ENCODE measurements around the gene EIF4A3. TPM values are rescaled to one million over a fixed set of nuclear protein-coding genes. Genes with fewer than 3 reads are reported as not detected.

The EIF4A3 gene
- 143 and 150 TPM in 2 replicates for total RNA-seq

DNA sequence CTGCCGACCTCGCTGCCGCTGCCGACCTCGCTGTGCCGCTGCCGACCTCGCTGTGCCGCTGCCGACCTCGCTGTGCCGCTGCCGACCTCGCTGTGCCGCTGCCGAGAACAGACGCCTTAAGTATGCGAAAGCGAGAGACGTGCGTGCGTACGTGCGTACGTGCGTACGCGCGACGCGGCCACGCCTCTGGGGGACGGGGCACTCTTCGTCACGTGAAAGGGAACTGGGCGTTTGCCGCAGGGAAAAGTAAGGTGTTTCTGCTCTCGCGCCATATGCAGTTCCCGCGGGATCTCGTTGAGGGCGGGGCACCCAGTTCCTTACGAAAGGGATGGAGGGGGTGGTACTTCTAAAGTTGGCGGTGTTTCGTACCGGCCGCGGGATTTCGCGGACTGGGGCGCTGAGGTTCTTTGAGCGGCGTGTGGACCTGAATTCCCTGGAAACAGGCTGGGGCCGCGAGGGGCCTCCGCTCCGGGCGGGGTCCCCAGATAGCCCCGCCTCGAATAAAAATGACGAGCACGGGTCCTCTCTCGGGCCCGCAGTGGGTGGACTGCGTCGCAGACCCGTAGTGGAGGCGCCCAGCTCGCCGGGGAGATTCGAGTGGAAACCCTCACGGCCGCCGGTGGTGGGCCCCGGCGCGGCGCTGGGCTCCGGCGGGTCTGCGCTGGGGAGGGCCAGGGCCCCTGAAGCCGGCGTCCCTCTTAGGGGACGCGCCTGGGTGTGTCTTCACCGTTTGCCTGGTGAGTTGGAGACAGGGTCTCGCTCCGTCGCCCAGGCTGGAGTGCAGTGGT, at the start of gene EIF4A3:
Gene EIF4A3, minus strand, starts transcription at position 94 of the 788 bp plus-strand sequence. CDS start 167 bp downstream, outside the sequence.
- intact Hi-C loops (cut with micrococcal nuclease): loop anchor here (1.0 kb wide), 4 partner anchors 46 to 268 kb away; partner anchors contain the start of genes ENDOV and GAA

DNA sequence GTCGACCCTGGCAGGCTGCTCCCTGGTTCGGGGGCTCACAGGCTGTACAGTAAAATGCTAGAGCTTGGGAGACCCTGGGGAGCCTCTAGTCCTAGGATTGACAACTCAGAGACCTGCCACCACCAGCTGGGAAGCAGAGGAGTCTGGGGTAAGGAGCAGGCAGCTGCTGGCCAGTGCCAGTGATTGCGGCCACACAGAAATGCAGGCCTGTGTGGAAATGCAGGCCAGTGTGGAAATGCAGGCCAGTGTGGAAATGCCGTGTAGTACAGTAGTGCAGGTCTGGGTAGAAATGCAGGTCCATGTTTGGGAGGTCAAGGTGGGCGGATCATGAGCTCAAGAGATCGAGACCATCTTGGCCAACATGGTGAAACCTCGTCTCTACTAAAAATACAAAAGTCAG, 49.7 kb upstream of the EIF4A3 start:
- intact Hi-C loops (cut with micrococcal nuclease): loop anchor here (1.0 kb wide), 1 partner anchor 57 kb away; no protein-coding TSS in a partner anchor

DNA sequence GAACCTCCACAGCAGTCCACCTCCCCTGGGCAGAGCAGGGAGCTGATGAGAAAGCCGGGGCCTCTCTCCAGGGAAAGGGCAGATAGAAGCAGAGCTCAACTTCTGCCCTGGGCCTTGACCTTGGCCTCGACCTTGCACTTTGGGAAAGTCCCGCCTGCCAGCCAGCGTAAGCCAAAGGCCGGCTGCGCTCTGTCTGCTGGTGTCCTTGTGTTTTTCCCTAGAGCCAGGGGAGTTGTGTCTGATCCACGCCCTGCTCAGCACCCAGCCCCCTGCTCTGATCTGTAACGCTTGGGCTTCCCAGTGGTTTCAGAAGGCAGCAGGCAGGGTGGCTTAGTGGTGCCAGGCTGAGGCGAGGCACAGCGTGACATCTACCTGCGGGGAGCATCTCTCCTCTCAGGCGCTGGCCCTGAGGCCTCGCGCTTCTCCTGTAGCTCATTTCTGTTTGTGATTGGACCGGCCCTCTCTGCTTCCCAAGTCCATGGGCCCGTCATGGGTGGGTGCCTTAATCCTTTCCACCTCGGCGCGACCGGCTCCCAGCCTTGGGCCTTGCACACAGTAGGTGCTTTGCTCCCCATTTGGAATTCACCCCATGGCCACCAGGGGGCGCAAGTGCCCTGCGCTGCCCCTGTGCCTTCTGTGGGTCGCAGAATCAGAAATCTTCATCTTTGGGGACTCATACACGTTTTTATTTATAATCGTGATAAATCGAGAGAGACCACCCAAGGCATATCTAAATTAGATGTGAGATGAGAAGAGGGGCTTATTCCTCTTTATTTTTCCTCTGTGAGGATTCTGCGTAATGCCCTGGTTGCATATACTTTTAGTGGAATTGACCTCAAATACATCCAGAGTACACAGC, 49.0 kb upstream of the EIF4A3 start:
- intact Hi-C loops (cut with micrococcal nuclease): loop anchor here (1.0 kb wide), 1 partner anchor 57 kb away; no protein-coding TSS in a partner anchor

DNA sequence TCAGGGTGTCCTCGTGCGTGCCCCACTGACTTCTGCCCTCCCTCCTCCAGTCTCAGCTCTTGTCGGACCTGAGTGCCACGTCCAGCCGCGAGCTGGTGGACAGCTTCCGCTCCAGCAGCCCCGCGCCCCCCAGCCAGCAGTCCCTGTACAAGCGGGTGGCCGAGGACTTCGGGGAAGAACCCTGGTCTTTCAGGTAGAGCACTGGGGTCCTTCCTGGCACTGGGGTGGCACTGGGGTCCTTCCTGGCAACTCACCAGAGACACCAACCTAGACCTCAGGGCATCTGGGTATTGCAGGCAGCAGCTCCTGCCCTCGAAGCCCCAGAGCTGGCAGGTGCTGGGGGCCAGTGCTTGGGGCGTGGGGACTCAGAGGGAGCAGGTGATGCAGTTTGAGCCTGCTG, 48.2 kb upstream of the EIF4A3 start:
- intact Hi-C loops (cut with micrococcal nuclease): no loop called here

DNA sequence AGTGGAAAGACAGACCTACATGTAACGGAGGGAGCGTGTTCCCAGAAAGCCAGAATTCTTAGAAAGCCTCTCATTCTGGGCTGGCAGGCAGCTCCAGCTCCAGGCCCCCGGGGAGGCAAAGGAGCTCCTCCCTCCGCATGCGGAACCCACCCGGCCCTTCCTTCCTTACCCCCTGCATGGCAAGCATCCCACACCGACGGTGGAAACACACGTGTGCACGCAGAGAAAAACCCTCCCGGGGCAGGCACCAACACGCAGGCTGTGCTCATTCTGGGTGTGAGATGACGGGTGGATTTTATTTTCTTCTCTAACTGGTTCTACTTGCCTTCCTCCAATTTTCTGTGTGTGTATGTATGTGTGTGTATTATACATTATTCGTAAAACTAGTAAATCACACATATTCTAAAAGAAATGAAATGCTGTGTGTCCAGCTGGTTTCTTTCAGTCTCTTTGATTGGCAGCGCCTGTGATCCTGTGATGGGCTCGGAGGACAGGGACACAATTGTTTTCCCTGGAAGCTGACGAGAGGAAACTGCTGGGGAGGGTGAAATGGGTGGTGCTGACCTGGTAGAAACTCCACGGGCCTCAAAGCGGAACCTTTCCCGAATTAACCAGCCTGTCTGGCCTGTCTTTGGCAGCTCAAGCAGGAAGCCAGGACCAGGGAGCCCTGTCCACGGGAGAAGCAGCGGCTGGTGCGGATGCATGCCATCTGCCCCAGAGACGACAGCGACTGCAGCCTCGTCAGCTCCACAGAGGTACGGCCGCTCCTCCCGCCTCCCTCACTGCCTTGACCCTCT, 45.1 kb upstream of the EIF4A3 start:
- intact Hi-C loops (cut with micrococcal nuclease): no loop called here

DNA sequence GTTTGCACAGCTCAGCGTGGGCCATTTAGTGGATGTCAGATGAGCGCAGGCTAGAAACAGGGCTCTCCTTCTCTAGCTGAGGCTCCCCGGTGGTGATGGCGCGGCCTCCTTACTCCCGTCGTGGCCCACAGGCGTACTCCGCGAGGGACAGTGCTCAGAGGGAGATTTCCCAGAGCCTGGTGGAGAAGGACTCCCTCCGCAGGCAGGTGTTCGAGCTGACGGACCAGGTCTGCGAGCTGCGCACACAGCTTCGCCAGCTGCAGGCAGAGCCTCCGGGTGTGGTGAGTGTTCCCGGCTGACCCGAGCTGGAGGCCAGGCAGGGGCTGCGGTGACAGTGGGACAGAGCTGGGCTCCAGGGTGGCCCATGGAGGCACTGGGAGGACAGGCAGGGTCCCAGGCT, 44.3 kb upstream of the EIF4A3 start:
- intact Hi-C loops (cut with micrococcal nuclease): no loop called here

DNA sequence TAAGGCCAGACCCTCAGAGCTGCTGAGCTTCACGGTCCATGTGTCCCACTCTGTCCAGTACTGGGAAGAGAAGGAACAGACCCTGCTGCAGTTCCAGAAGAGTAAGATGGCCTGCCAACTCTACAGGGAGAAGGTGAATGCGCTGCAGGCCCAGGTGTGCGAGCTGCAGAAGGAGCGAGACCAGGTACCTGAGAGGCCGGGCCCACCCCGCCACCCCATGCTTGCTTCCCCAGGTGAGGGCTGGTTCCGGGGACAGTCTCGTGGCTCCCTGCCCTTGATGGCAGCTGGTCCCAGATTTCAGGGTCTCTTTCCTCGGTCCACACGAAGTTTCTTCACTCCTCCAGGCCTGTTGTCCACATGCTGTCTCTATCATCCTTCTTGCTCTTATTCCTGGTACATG, 43.8 kb upstream of the EIF4A3 start:
- intact Hi-C loops (cut with micrococcal nuclease): no loop called here

DNA sequence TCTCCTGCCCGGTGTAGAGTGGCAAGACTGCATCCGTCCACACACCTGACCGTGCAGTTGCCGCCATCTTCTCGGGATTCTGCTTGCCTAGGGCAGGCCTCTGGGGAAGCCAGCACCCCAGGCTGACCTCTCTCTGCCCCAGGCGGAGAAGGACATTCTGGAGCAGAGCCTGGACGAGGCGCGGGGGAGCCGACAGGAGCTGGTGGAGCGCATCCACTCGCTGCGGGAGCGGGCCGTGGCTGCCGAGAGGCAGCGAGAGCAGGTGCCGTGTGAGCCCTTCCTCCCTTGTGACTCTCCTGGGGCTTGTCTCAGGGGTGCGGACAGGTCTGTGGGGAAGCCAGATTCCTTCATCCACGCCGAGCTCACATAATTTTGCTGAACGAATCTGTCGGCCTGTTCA, 42.7 kb upstream of the EIF4A3 start:
- intact Hi-C loops (cut with micrococcal nuclease): no loop called here

DNA sequence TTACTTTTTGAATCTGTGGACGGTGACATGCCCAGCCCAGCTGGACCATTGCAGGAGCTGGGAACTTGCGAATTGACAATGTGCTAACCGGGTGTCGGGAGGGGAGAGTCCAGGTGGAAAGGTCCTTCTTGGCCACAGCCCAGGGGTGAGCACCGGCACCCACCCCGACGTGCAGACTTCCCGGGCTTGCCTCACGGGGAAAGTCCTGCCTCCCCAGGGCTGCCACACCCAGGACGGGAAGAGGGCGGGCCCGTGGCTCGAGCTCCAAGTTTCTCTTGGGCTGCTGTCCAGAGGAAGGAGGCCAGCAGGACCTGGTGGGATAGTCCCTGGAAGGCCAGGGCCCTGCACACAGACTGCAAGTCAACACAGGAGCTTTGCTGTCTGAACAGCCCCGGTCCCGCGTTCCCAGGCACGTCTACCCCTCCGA, 40.6 kb upstream of the EIF4A3 start:
- intact Hi-C loops (cut with micrococcal nuclease): no loop called here

DNA sequence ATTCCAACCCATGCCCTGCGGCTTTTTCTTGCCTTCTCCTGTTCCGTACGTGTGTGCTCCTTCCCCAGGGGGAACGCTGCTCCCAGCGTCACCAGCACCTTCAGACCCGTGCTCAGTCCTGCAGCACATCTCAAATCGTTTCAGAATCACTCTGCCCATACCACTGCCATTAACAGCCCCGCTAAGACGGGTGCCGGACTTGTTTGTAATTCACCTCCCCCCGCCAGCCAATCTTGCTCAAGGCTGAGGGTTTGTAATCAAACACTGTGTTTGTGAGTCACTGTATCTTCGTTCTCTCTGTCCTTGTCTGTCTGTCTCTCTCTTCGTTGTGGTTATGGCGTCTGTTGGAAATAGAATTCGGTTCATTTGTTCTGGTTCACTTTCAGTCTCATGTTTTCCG, 40.2 kb upstream of the EIF4A3 start:
- intact Hi-C loops (cut with micrococcal nuclease): no loop called here

DNA sequence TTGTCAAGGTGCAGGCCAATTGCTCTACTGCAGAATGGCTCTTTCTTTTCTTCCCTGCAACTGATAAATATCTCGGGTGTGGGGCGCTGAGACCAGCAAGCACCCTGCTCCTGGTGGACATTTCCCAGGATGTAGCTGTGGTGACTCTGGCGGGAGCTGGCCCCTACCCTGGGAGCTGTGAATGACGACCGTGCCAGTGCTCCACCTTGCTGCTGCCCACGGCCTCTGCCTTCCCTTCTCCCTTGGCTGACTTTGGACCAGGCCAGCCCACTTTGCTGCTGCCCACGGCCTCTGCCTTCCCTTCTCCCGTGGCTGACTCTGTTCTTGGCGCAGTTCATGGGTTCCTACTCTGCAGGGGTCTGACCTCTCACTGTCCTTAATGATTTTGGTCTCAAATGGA, 39.0 kb upstream of the EIF4A3 start:
- intact Hi-C loops (cut with micrococcal nuclease): no loop called here

DNA sequence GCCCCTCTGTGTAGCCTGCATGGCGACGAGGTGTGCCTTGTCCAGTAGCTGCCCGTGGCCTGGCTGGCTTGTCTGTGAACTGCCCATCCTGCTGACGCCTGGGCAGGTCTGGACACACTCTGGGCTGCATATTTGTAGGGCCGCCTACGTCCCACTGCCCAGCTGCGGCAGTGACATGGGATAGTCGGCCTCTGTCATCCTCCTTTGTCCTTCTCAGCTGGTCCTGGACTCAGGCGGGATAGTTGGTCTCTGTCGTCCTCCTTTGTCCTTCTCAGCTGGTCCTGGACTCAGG, 37.4 kb upstream of the EIF4A3 start:
- intact Hi-C loops (cut with micrococcal nuclease): no loop called here

DNA sequence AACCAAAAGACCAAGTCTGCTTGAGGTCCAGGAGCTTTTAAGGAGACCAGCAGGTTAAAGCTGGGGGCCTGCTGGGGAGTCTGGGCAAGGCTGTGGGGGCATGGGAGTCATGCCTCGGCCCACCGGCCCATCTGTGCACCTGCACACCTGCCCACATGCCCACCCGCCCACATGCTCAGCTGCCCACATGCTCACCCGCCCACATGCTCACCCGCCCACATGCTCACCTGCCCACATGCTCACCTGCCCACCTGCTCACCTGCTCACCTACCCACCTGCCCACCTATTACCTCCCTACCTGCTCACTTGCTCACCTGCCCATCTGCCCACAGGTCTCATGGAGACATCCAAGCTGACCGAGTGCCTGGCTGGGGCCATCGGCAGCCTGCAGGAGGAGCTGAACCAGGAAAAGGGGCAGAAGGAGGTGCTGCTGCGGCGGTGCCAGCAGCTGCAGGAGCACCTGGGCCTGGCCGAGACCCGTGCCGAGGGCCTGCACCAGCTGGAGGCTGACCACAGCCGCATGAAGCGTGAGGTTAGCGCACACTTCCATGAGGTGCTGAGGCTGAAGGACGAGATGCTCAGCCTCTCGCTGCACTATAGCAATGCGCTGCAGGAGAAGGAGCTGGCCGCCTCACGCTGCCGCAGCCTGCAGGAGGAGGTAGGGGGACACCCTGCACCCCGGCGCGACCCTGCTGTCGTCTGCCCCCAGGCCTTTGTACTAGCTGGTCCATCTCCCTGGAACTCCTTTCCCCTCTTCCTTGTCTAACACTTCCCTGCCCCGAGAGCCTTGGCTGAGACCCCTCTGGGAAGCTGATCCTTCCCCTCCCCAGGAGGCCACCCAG, 36.9 kb upstream of the EIF4A3 start:
- intact Hi-C loops (cut with micrococcal nuclease): no loop called here

DNA sequence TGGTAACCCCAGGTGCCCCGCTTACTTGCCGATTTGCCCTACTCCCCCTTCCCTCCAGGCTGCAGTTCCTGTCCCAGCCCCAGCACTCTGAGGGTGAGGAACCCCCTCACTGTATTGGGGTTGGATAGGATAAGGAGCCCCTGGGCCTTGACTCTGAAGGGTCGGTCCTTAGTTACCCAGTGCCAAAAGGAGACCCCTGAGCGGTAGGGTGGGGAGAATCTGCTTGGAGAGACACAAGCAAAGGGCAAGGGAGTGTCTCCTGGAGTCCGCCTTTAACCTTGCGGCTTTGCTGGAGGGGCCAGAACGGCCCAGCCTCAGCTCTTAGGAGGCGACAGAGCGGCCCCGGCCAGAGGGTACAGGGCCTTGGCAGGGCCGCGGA, 35.9 kb upstream of the EIF4A3 start:
- intact Hi-C loops (cut with micrococcal nuclease): no loop called here

DNA sequence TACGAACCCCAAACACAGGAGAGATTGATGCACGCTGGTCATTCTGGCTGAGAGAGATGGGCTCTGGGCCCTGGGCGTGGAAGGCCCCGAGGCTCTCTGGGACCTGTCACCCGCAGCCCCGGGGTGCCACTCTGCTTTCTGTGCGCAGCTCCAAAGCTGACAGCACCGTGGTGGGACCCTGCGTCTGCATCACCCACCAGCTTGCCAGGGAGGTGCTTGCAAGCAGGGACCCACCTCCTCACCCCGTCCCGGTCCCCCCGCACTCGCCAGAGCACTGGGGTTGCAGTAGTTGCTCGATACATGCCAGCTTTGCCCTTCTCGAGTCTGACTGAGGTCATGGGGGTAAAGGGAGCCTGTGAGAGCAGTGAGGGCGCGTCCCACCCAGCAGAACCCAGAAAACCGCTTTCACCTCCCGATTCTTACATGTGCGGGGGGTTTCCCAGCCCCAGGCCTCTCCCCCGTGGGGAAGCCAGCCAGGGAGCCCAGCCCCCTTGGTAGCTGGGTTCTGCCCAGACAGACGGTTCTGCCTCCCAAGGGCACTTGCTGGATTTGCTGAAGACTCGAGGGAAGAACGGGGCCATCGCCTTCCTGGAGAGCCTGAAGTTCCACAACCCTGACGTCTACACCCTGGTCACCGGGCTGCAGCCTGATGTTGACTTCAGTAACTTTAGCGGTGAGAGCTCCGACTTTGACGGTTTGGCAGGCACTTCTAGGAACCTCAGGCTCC, 35.4 kb upstream of the EIF4A3 start:
- intact Hi-C loops (cut with micrococcal nuclease): no loop called here

DNA sequence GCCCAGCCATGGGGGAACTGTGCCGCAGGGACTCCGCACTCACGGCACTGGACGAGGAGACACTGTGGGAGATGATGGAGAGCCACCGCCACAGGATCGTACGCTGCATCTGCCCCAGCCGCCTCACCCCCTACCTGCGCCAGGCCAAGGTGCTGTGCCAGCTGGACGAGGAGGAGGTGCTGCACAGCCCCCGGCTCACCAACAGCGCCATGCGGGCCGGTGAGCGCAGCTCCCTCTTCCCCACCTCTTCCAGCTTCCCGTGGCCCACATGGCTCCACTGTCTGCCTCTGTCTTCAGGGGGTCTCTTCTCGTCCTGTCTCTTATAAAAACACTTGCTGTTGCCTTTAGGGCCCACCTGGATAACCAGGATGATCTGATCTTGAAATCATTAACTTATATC, 34.5 kb upstream of the EIF4A3 start:
- intact Hi-C loops (cut with micrococcal nuclease): no loop called here

DNA sequence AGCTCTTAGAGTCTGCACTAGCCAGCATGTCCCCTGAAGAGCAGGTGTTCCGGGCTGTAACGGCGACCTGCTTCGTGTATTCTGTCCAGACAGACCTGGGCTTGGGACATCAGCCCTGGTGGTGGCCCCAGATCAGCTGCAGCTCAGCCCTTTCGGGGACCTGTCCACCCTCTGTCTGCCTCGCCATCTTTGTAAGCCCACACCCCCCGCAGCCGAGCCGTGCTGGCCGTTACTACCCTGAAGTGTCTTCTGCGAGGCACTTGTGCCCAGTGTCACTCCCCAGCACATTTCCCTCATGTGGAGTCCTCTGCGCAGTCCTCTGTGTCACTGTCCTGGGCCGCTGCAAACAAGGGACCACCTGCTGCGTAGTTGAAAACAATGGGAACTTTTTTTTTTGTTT, 33.3 kb upstream of the EIF4A3 start:
- intact Hi-C loops (cut with micrococcal nuclease): no loop called here

DNA sequence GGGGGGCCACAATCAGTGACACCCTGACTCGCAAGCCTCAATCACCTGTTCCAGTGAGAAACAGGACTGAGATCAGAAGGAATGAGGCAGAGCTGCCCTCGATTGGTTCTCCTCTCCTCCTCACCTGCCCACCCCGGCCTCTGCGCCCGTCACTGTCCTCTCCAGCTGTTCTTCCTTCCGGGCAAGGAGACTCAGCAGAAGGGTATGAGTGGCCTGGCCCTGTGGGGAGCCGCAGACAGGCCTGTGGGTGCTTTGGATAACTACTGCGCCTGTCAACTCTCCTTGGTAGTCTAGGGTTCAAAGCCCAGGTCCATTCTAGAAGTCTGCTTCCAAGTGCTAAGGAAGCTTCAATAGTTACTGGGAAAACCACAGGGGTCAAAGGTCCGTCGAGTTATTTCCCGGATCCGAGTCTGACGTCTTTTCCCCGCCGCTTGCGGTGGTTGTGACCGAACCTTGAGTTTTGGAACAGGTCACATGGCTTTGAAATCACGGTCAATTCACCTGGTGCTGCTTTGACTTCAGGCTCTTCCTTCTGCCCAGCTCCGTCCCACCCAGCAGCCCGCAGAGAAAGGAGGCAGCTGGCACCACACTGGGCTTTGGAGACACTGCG, 31.2 kb upstream of the EIF4A3 start:
- intact Hi-C loops (cut with micrococcal nuclease): no loop called here

DNA sequence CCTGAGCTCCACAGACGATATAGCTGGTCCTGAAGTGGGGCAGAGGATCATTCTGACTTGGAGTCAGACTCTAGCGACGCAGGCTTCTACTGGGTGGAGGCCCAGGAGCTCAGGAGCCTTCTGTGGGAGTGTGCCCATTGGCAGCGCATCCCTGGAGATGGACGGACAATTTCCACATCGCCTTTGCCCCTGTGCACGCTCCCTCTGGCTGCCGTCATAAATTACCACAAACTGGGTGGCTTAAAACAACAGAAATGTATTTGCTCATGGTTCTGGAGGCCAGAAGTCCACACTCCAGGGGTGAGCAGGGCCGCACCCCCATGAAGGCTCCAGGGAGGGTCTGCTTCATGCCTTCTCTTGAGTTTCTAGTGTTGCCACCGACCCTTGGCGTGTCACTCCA, 29.8 kb upstream of the EIF4A3 start:
- intact Hi-C loops (cut with micrococcal nuclease): no loop called here

DNA sequence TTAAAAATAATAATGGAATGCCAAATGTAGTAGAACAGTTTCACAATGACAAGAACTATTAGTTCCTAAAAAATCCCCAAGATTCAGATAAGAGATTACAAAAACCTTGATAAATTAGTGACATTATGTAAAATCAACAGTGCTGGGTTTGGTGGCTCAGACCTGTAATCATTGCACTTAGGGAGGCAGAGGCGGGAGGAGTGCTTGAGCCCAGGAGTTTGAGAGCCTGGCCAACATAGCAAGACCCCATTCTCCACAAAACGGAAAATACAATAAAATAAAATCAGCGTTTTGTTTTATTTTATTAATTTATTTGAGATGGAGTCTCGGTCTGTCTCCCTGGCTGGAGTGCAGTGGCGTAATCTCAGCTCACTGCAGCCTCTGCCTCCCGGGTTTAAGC, 27.0 kb upstream of the EIF4A3 start:
- intact Hi-C loops (cut with micrococcal nuclease): no loop called here

All from T-helper 2 cell treated with Interferon-gamma antibody and Interleukin-4, amounts not matched to agents 100 ng/mL and 5 ng/mL, for 36 hours (primary cell).